Stimulated activated CD8-positive, alpha-beta memory T cell treated with anti-CD3 and anti-CD28 coated beads, Interleukin-7, amount 100 ng/mL, for 24 hours (primary cell): ENCODE data around the gene FURIN.
"Not testable (repeated sequence)": the region's sequence is repeated elsewhere in the genome, so short reads cannot be mapped to it uniquely, and the experiment has no call there.

ENCODE experiments used
- DNase-seq: peaks from one replicate; pipeline ENCODE4 v3.0.0-alpha.2; 2020; ENCODE audit warnings: low read depth

FURIN gene

DNA sequence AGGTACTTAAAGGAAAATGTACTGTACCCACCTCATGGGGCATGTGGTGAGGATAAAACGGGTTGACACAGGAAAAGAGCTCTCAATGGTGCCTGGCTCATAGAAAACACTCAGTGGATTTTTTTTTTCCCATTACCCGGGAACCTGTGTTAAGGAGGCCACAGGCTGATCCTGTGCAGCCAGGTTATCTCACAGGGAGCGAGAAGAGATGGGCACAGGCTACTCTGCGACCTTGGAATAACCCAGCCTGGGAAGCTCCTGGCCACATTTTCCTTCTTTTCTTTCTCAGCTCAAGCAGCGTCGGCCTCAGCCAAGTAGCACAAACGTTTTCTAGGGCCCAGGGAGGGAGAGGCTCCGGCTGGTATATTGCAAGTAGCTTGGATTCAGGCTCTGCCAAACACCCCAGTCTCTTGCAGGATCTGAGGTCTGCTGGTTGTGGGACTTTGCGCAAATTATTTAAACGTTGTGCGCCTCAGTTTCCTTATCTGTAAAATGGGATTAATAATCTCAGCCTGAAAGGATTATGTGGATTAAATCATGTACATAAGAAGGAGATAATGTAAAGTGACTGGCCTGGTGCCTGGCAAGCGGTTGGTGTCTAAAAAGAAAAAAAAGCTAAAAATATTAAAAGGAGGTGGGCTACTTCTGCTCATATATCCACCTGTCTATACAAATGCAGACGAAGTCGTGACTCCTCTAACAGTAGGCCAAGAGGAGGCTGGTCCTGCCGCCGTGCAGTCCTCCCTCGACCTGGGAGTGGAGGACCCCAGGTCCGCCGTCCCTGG, 2.2 kb downstream of the FURIN start:
- DNase-seq, result no peak

DNA sequence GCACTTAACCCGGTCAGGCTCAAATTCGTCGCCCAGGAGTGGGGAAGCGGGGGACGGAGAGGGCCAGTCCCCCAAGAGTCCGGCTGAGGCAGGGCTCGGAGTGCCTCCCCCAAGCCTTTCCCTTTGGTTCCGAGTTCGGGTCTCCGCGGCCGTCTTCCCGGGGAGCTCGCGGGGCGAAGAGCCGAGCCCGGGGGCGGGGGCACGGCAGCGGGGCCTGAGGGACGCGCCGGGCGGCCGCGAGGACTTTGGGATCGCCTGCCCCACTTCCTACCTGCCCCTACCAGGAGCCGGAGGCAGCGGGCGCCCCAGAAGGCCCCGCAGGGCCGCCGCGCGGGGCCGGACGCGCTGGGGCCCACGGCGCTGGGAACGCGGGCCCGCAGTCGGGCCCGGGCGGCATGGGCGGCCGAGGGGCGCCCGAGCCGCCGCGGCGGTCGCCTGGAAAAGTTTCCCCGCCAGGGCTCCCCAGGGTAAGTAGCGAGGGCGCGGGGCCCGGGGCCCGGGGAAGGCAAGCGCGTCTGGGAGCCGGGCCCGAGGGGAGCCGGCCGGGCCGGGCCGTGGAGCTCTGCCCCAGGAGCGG, 2.8 kb downstream of the FURIN start:
- no peak for DNase-seq

DNA sequence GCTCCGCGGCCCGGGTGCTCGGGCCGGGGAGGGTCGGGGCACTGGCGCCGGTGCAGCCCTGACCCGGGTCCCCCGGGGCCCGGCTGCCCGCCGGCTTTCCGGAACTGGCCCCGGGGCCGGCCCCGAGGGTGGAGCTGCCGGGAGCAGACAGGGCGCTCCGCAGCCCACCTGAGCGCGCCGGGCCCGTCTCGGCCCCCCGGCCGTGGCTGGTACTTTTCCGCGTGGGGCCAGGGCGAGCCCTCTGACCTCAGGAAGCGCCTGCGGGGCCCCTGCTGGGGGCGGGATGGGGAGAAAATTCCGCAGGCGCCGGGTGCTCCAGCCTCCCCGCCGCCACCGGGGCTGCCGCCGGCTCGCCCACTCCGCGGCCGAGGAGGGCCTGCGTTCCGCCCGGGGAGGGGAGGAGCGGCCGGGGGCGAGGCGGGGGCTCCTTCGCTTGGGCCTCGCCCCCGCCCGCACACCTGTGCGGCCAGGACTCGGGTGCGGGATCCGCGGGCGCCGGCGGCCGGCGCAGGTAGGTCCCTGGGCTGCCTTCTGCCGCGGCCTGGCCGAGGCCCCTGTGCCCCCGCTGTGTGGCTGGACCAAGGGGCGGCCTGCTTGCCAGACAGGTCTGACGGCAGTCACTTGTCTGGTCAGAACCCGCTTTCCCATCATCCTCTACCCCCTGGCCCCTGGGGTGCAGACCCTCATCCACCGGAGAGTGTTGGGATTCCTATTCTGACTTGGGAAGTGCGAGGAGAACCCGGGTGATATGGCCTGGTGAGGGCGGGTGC, 3.5 kb downstream of the FURIN start:
- DNase-seq, result no peak

DNA sequence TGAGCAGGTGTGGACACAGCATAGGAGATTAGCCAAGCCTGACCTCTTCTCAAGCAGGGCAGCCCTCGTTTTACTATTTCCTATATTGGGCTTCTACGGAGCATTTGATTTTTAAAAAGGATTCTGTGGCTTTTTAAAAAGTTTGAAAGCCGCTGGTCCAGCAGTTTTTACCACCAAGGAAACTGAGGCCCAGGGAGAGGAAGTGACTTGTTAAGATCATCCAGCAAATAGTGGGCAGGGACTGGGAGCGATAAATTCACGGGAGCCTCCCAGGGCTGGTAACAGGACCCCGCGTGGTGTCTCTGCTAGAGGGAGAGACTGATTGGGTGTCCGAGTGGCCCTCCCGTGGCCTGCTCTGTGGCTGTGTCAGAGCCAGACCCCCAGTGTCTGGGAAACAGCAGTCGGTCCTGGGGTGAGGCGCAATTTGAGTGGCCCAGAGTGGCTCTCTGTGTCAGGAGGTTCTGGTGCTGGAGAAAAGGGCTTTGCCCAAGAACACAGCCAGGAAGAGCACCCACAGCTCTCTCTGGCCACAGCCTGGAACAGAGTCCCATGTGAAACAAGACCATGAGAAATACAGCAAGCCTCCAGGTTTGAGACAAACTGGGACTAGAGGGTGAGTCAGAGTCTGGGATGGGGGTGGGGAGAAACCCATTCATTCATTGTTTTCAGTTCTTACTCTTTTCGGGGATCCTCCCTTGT, 4.2 kb downstream of the FURIN start:
- DNase-seq, result peak; percentile 41

DNA sequence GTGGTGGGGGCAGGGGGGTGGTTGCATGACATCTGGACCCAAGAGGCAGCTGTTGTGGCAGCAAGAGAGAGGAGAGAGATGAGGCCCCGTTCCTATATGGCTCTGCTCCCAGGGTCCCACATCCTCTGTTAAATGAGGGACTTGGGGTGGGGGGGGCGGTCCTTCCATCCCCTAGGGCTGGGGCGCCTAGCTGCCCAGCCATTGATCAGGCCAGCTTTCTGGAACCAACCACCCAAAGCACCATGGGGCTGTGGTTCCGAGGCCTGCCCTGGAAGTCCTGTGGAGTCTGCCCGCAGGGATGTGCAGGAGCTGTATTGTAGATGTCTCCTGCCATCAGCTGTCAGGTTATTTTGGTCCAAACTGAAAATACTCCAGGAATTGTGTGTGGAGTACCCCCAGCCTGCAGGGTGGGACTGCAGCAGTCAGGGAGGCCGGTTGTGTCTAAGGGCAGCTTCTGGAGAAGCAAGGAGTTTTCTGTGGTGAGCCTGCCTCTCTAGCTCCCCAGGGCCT, 5.2 kb downstream of the FURIN start:
- DNase-seq, result no peak

DNA sequence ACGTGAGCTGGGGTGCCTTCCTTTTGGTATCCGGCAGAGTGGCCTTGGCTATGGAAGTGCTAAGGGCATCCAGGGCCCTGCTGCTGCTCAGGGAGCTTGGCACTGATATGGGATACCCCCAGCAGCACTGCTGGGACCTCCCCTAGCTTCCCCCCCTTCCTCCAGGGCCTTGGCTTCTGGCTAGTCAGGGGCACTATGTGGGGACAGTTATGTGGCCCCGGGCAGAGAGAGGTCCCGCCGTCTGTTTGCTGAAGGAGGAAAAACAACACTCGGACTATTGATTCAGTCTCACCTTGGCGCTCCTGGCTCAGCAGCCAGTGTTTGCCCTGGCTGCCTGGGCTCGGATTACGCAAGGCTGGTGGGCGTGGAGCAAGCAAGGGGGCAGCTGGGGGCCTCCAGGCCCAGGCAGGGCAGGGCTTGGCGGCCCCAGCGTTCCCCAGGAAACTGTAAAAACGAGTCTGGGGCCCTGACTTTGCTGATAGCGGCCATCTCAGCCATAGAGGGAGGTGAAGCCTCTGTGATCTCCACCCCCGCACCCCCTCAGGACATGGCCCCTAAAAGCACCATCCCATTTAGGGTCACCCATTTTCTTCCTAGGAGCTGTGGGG, 5.7 kb downstream of the FURIN start:
- no peak for DNase-seq

DNA sequence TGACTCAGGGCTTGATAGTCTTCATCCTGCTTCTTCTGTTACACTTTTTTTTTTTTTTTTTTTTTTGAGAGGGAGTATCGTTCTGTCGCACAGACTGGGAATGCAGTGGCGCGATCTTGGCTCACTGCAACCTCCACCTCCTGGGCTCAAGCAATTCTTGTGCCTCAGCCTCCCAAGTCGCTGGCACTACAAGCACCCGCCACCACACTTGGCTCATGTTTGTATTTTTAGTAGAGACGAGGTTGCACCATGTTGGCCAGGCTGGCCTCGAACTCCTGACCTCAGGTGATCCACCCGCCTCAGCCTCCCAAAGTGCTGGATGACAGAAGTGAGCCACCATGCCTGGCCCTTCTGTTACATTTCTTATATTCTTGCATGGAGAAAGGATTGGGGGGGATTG, 6.6 kb downstream of the FURIN start:
- not testable (repeated sequence) for DNase-seq

DNA sequence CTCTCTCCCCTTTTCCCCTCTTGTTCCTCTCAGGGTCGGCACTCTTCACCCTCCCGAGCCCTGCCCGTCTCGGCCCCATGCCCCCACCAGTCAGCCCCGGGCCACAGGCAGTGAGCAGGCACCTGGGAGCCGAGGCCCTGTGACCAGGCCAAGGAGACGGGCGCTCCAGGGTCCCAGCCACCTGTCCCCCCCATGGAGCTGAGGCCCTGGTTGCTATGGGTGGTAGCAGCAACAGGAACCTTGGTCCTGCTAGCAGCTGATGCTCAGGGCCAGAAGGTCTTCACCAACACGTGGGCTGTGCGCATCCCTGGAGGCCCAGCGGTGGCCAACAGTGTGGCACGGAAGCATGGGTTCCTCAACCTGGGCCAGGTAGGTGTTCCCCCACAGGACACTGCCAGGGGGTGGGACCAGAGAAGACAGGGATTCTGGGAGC, 7.2 kb downstream of the FURIN start:
- no peak for DNase-seq

DNA sequence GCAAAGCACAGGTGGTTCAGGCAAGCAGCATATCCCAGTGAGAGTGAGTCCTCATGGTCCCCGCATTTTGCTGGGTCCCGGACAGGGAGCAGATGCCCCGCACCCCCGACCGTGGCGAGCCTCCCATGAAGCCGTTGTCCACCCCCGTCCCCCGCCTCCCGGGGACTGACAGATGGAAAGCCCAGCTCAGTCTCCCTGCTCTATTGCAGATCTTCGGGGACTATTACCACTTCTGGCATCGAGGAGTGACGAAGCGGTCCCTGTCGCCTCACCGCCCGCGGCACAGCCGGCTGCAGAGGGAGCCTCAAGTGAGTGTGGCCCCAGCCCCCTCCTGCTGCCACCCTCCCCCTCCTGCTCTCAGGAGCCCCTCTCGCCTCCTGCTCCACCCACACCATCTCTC, 7.7 kb downstream of the FURIN start:
- no peak for DNase-seq

DNA sequence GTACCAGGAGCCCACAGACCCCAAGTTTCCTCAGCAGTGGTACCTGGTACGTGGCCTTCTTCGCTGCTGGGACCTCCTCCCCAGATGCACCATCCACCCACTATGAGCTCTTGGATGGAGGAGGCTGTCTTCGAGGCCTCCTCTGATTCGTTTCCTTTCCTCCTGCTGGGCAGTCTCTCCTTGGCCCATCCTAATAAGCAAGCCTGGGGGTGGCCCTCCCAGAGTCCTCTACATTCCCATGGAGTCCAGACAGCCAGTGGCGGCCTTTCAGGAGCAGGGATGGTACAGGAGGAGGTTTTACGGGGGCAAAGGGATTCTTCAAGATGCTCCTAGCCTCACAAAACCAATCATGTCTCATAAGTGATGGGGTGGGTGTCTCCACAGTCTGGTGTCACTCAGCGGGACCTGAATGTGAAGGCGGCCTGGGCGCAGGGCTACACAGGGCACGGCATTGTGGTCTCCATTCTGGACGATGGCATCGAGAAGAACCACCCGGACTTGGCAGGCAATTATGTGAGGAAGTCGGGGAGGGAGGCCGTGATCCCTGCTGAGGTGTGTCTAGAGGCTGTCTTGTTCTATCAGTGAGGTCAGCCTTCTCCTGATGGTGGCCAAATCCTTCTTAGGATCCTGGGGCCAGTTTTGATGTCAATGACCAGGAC, 8.3 kb downstream of the FURIN start:
- DNase-seq, result no peak

DNA sequence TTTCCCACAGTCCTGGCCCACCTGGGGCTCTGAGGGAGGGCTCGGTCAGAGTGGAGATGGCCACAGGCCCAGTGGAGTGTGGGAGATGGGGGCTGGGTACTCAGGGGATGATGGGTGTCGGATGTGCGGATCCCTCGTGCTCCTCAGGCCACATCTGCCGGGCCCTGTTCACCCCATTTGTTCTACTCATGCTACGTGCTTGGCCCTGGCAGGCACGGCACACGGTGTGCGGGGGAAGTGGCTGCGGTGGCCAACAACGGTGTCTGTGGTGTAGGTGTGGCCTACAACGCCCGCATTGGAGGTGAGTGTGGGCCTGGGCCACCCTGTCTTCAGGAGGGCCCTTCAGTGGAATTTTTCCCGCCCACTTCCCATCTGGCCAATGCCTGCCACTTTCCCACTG, 8.9 kb downstream of the FURIN start:
- DNase-seq, result no peak

DNA sequence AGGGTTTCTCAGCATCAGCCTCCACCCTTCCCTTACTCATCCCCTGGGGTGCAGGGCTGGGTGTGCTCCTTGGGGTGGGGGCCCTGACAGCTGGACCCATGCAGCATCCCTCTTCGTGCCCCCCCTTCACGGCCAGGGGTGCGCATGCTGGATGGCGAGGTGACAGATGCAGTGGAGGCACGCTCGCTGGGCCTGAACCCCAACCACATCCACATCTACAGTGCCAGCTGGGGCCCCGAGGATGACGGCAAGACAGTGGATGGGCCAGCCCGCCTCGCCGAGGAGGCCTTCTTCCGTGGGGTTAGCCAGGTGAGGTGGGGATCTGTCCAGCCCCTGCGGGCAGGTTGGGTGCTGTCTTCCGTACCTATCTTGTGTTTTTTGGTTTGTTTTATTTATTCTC, 9.6 kb downstream of the FURIN start:
- no peak for DNase-seq

DNA sequence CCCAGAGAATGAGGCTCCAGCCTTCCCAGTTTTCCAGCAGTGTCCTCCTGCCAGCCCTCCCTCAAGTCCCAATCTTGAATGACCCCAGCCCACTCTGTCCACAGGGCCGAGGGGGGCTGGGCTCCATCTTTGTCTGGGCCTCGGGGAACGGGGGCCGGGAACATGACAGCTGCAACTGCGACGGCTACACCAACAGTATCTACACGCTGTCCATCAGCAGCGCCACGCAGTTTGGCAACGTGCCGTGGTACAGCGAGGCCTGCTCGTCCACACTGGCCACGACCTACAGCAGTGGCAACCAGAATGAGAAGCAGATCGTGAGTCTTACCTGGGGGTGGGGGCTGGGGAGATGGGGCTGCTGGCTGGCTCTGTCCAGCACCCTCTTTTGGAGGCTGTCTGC, 10.3 kb downstream of the FURIN start:
- no peak for DNase-seq

DNA sequence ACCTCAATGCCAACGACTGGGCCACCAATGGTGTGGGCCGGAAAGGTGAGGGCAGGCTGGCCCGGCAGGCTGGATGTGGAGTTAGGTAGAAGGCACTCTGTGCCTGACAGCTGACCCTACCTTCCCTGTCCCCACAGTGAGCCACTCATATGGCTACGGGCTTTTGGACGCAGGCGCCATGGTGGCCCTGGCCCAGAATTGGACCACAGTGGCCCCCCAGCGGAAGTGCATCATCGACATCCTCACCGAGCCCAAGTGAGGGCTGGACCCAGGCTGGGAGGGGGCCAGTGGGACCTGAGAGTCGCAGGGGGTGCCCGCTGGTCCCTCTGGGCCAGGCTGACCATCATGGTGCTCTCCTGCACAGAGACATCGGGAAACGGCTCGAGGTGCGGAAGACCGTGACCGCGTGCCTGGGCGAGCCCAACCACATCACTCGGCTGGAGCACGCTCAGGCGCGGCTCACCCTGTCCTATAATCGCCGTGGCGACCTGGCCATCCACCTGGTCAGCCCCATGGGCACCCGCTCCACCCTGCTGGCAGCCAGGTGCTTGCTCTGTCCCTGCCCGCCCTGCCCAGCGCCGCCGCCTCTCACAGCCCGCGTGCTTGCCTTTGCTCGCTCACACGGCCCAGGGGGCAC, 11.5 kb downstream of the FURIN start:
- no peak for DNase-seq

DNA sequence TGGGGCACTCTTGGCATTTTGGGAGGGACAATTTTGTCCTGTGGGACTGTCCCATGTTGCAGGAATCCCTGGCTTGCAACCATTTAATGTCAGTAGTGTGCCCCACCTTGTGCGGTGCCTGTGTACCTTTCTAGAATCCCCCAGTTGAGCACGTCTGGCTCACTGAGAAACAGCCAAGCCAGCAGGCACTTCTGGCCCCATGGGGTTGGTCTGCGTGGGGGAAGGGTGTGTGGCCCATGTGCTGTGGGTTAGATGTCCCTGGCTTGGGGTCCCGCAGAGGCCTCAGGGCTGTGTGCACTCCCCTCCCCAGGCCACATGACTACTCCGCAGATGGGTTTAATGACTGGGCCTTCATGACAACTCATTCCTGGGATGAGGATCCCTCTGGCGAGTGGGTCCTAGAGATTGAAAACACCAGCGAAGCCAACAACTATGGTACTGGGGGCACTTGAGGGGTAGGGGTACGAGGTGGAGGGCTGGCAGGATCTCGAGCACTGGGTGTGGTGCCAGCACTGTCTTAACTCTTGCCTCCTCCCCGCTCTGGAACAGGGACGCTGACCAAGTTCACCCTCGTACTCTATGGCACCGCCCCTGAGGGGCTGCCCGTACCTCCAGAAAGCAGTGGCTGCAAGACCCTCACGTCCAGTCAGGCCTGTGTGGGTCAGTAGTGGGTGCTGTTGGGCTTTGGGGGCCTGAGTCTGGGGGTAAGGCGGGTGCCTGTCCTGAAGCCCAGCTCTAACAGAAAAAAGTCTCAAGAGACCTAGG, 12.2 kb downstream of the FURIN start:
- DNase-seq, result no peak

DNA sequence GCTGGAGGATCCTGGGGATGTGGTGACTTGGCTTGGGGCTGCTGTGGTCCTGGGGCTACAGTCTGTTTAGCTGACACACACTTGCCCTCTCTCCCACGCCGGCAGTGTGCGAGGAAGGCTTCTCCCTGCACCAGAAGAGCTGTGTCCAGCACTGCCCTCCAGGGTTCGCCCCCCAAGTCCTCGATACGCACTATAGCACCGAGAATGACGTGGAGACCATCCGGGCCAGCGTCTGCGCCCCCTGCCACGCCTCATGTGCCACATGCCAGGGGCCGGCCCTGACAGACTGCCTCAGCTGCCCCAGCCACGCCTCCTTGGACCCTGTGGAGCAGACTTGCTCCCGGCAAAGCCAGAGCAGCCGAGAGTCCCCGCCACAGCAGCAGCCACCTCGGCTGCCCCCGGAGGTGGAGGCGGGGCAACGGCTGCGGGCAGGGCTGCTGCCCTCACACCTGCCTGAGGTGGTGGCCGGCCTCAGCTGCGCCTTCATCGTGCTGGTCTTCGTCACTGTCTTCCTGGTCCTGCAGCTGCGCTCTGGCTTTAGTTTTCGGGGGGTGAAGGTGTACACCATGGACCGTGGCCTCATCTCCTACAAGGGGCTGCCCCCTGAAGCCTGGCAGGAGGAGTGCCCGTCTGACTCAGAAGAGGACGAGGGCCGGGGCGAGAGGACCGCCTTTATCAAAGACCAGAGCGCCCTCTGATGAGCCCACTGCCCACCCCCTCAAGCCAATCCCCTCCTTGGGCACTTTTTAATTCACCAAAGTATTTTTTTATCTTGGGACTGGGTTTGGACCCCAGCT, 13.0 kb downstream of the FURIN start:
- no peak for DNase-seq

DNA sequence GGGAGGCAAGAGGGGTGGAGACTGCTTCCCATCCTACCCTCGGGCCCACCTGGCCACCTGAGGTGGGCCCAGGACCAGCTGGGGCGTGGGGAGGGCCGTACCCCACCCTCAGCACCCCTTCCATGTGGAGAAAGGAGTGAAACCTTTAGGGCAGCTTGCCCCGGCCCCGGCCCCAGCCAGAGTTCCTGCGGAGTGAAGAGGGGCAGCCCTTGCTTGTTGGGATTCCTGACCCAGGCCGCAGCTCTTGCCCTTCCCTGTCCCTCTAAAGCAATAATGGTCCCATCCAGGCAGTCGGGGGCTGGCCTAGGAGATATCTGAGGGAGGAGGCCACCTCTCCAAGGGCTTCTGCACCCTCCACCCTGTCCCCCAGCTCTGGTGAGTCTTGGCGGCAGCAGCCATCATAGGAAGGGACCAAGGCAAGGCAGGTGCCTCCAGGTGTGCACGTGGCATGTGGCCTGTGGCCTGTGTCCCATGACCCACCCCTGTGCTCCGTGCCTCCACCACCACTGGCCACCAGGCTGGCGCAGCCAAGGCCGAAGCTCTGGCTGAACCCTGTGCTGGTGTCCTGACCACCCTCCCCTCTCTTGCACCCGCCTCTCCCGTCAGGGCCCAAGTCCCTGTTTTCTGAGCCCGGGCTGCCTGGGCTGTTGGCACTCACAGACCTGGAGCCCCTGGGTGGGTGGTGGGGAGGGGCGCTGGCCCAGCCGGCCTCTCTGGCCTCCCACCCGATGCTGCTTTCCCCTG, 13.8 kb downstream of the FURIN start:
- DNase-seq, result no peak

DNA sequence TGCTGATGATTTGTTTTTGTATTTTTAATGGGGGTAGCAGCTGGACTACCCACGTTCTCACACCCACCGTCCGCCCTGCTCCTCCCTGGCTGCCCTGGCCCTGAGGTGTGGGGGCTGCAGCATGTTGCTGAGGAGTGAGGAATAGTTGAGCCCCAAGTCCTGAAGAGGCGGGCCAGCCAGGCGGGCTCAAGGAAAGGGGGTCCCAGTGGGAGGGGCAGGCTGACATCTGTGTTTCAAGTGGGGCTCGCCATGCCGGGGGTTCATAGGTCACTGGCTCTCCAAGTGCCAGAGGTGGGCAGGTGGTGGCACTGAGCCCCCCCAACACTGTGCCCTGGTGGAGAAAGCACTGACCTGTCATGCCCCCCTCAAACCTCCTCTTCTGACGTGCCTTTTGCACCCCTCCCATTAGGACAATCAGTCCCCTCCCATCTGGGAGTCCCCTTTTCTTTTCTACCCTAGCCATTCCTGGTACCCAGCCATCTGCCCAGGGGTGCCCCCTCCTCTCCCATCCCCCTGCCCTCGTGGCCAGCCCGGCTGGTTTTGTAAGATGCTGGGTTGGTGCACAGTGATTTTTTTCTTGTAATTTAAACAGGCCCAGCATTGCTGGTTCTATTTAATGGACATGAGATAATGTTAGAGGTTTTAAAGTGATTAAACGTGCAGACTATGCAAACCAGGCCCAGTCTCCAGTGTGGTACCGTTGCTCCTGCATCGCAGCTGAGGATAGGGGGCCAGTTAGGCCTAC, 14.6 kb downstream of the FURIN start:
- DNase-seq, result no peak
